Erythroblast (primary cell): Measurements from ENCODE around the gene PEAR1.

Source experiments
- GATA1 ChIP-seq: IDR thresholded peaks from 2 replicates; pipeline ENCODE4 v1.6.1; 2011; ENCODE audit warnings: low read depth, mild to moderate bottlenecking, control low read depth, low read length, moderate library complexity
- POLR2A ChIP-seq: IDR thresholded peaks from 2 replicates; pipeline ENCODE4 v1.6.1; 2011; ENCODE audit warnings: mild to moderate bottlenecking, low read length

GRCh38 chr1:156912310-156912709 lies 18.8 kb downstream of the PEAR1 start:
- TF ChIP-seq POLR2A (no peak), GATA1 (no peak)
